Measurements from ENCODE around the gene SLC25A3.

GRCh38 chr12:98595243-98595988 lies 1.9 kb downstream of the SLC25A3 start:
- TF ChIP-seq, protein P1, sequence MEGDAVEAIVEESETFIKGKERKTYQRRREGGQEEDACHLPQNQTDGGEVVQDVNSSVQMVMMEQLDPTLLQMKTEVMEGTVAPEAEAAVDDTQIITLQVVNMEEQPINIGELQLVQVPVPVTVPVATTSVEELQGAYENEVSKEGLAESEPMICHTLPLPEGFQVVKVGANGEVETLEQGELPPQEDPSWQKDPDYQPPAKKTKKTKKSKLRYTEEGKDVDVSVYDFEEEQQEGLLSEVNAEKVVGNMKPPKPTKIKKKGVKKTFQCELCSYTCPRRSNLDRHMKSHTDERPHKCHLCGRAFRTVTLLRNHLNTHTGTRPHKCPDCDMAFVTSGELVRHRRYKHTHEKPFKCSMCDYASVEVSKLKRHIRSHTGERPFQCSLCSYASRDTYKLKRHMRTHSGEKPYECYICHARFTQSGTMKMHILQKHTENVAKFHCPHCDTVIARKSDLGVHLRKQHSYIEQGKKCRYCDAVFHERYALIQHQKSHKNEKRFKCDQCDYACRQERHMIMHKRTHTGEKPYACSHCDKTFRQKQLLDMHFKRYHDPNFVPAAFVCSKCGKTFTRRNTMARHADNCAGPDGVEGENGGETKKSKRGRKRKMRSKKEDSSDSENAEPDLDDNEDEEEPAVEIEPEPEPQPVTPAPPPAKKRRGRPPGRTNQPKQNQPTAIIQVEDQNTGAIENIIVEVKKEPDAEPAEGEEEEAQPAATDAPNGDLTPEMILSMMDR (conservative IDR thresholded peaks at IDR 0.05; ENCODE audit: low read length): no peak
- TF ChIP-seq EZH2phosphoT487 (IDR thresholded peaks at IDR 0.05; ENCODE audit: borderline replicate concordance): no peak
